T follicular helper cell (primary cell): ENCODE data around the gene AFF3.

ENCODE experiments used
- DNase-seq: peaks from one replicate; pipeline ENCODE4 v3.0.0-alpha.2; 2020; ENCODE audit warnings: low read depth

AFF3 gene

GRCh38 chr2:99888617-99889016 is 253.8 kb downstream of the AFF3 start:
- DNase-seq, result no peak

DNA sequence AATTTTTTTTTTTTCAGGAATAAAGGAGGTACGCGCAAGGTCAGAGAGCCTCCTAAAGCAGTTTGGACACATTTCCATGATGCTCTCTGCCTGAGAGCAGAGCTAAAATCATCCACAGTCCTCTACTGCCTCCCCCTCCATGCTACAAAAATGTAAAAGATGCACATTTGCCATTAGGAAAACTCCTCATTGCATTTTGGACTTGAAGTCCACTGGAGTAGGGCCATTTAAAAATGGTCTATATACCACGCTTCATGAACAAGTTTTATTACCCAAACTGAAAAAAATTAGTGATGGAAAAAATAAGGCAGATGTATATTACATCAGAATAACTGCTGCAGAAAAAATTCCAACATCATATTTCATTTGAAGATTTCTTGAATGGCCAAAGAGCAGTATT is 256.0 kb downstream of the AFF3 start:
- DNase-seq, result no peak

- DNase-seq, result no peak
These were observed 259.0 kb downstream of the AFF3 start for GRCh38 chr2:99883358-99883757.

DNA sequence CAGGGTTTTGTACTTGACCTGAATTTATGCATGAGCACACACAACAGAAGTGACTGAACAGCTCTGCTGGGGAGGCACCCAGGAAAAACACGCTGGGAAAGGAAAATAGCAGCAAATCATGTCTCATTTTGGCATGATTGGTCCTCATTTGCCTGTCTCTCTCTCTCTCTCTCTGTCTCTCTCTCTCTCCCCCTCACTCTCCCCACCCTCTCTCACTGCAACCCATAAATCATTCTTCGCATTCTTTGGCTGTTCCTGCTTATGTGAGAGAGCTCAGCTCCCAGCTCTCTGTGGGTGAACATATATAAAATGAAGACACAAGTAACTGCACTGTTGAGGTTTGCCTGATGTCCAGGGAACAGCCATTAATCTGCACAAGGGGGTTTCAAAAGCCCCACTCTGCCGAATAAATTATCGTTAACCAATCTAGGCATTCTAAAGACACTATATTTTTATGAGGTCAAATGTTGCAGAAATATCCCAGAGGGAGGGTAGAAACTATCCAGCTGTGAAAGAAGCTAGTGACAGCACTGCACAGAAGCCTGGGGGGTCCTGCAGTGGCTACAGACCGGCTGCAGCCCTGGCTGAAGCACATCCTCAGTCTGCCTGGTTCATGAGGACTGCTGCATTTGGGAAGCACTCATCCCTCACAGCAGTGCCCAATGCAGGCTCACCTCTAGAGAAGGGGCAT is 260.3 kb downstream of the AFF3 start:
- DNase-seq, result no peak

DNA sequence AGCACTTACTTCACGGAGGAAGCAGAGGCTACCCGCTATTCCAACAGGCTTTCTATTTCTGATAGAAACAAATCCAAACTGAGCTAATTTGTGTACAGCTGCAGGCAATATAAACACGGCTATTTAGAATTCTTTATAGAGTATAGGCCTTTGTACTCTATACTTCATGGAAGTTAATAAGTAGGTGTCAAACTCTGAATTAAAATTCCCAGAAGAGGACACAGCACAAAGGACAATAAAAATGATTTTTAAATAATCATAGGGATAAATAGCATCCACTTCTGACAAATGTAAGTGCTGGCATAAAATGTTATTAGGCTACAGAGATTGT is 261.5 kb downstream of the AFF3 start:
- no peak for DNase-seq

- DNase-seq, result no peak
These were observed 262.0 kb downstream of the AFF3 start for GRCh38 chr2:99880148-99880963.

DNA sequence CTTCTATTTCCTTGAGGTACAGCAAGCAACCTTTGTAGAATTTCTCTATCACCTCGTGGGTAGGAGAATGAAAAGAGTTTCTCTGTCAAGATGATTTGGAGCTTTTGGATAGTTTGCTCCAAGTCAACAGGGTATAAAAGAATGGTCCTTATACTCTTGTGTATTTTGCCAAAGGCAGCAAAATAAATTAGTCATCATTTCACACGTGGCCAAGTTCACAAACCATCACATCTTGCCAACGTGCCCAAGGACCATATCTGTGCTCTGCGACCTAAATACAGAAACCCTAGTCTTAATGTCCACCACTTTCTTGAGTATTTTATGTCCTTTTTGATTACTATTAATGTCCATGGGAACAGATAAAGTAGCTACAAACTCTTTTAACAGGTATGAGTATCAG is 262.9 kb downstream of the AFF3 start:
- no peak for DNase-seq

DNA sequence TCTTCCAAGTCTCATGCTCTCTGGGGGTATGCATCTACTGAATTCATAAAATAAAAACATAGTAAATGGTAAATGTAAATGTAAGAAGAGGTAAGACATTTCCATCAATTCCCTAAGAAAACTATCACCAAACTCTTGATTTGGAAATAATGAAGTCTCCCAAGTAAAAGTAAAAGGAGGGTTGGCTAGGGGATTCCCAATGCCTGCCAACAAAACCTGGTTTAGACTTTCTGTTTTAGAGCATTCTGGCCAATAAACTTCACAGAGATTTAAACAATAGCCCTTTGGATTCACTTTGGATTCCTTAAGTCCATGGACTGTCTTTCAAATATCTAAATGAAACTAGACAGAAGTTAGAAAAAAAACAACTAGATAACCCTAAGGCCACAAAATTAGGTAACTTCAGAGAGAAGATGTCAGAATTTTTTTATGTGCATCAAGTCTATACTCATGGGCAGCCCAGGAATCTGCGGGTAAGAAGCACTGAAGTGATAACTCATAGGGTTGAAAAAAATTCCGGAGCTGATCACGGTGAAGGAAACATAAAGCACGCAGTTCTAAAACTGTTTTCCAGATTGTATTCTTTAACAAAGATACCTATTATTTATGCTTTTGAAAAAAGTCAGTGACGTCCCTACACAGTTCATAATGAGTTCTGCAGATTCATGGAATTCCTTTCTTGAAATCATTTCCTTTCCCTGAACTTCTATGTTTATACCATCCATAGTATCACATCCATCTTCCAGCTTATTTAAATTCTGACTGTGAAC is 263.6 kb downstream of the AFF3 start:
- no peak for DNase-seq

GRCh38 chr2:99877963-99878362 is 264.4 kb downstream of the AFF3 start:
- no peak for DNase-seq

- DNase-seq, result no peak
These were observed 265.4 kb downstream of the AFF3 start for GRCh38 chr2:99876956-99877355.

- DNase-seq, result no peak
These were observed 266.7 kb downstream of the AFF3 start for GRCh38 chr2:99875627-99876201.

DNA sequence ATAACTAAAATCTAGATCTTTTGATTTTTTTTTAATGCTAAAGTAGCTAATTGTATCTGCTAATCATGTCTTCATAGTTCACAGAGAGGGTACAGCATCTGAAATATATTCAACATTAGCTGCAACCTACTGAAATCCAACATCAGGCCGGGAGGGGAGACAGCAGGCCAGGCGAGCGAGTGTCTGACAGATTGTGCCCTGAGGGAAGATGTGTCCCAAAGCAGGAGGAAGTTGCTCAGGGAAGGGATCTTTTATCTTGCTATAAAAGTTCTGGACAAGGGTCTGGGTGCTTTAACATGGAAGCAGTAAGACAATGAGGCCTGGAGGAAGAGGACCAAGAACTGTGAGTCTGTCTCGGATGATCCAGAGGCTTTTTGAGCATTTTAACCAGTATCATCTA is 274.1 kb downstream of the AFF3 start:
- no peak for DNase-seq

- DNase-seq, result no peak
These were observed 274.6 kb downstream of the AFF3 start for GRCh38 chr2:99867770-99868169.

DNA sequence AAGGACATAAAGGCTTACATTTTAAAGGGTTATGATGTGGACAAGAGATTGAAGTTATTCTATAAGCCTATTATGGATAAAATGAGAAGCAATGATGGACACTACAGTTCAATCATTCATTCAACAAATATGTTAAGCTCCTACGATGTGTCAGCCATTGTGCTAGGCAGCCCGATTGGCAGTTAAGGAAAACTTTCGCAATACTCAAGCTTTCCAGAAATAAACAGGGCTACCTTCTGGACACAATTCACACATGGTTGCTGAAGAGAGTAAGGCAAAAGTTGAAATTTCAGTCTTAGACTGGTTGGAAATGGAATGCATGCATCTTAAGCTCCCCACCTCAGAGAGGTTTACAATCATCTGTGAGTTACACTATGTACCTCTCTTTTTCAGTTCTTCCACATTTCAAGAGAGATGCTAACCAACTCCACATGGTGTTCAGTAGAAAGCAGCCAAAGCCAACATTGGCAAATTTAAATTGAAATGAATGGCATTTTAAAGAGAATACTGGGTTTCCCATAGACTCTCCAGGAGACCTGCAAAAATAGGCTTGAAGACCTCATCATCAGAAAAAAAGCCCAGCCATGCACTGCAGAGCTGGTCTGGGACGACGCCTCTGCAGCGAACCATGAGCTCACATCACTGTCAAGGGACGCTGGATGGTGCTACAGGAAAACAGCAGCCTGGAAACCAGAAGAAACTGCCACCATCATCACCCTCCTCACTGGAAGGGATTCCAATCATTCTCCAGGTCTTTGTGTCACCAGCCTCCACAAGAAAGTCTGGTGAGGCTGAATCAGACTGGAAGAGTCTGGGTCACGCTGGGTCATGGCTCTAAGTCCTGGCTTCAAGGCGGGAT is 276.3 kb downstream of the AFF3 start:
- DNase-seq, result no peak

DNA sequence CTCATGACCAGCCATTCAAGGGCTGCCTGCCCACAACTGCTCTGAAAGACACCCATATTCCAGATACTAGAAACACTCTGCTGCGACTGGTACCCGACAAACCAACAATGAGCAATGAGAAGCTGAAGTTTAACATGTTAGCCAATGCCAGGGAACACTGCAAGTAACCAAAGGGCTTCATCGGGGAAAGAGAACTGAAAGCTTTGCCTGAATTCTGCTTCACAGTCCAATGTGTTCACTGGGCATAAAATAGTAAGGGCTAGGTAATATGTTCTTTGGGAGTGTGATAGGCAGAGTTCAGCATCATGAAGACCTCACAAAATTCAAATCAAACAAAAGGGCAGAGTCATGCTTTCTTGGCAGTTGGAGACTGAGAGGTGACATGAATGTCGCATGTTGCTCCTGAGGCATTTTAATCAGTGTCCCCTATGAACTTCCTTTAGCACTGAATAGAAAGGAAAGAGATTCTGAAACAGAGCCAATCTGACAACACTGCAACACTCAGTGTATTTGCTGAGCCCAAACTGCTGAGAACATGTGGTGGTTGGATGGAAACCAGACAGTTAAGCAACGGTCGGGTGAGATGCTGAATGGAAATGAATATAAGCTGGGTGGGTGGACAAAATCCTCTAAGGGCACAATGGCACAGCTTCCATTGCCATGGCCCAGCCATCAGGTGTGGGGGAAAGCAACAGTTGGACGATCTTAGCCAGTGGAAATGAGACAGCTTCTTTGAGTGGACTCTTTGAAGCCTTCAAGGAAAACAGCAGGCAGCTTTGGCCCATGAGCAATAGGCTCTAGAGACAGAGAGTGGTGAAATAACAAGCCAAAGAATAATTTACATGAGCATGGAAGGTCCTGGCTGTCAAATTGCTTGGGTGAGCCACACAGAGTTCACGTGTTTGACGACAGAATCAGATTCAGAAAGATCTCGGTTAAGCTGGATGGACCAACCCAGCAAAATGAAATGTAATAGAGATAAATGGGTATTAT is 277.5 kb downstream of the AFF3 start:
- no peak for DNase-seq

GRCh38 chr2:99863903-99864270 is 278.5 kb downstream of the AFF3 start:
- no peak for DNase-seq

- DNase-seq, result no peak
These were observed 279.0 kb downstream of the AFF3 start for GRCh38 chr2:99863236-99863902.

DNA sequence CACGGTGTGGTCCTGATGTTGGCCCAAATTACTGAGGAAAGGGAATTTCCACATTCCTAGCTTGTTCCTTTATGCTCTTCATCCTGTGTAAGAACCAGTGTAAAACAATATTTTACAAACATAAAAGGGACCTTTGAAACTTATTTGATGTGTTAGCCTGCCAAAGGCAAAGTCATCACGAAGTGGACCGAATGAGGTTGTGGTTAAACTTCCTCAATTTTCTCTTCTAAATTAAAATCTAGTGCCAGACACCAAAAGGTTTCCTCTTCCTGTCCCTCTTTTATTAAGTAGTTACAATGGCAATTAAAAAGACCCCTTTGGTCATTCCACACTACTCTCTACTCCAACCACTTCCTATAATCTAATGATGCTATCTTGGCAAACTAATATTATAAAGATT is 279.8 kb downstream of the AFF3 start:
- no peak for DNase-seq

DNA sequence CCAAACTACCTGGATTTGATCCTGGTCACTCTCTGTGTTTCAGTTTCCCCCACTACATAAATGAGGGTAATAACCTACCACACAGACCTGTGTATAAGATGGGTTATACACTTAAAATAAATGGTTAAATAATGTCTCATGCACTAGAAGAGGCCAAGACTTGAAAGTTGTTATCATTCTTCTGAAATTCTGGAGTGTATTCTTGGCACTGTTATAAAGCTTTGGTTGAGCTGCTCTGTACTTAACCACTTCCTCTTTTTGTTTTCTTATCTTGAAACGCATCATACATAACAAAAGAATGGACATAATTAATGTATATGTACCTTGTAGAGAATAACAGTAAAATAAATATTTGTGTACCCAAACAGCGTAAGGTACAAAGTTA is 281.0 kb downstream of the AFF3 start:
- no peak for DNase-seq
